Karpas-422 (cell line): Measurements from ENCODE around the gene CNTN4. TPM values are rescaled to one million over a fixed set of nuclear protein-coding genes. Genes with fewer than 3 reads are reported as not detected.
A peak's percentile ranks its signal among the peaks of the same experiment; 100 is the strongest.

Experiments
- DNase-seq: peaks from one replicate; pipeline ENCODE4 v3.0.0-alpha.2; 2015
- H2AFZ ChIP-seq: fragments of 200-600 bp; sonication (generic); 2 replicates; pipeline ENCODE4 v1.6.1; 2014; ENCODE audit warnings: antibody characterized with exemption, low read length, mixed read lengths
- H3K27ac ChIP-seq: fragments of 200-600 bp; sonication (generic); 2 replicates; pipeline ENCODE4 v1.5.1; 2014; ENCODE audit warnings: mild to moderate bottlenecking, low read length, moderate library complexity
- H3K27me3 ChIP-seq: fragments of 200-600 bp; sonication (generic); 2 replicates; pipeline ENCODE4 v1.6.1; 2014; ENCODE audit warnings: low read length, mixed read lengths
- H3K36me3 ChIP-seq: fragments of 200-600 bp; sonication (generic); 2 replicates; pipeline ENCODE4 v1.6.1; 2014; ENCODE audit warnings: low read length, mixed read lengths; ENCODE audit not compliant: insufficient read depth
- H3K4me1 ChIP-seq: fragments of 200-600 bp; sonication (generic); 2 replicates; pipeline ENCODE4 v1.6.1; 2014; ENCODE audit warnings: mild to moderate bottlenecking, low read length, mixed read lengths
- H3K4me2 ChIP-seq: fragments of 200-600 bp; sonication (generic); 2 replicates; pipeline ENCODE4 v1.6.1; 2014; ENCODE audit warnings: low read length, low read depth, mild to moderate bottlenecking; ENCODE audit not compliant: poor library complexity, severe bottlenecking
- H3K4me3 ChIP-seq: fragments of 200-600 bp; sonication (generic); 2 replicates; pipeline ENCODE4 v1.5.1; 2014; ENCODE audit warnings: mild to moderate bottlenecking, antibody characterized with exemption, low read length, mixed read lengths
- H3K79me2 ChIP-seq: fragments of 200-600 bp; sonication (generic); 2 replicates; pipeline ENCODE4 v1.6.1; 2014; ENCODE audit warnings: mild to moderate bottlenecking, low read length, mixed read lengths
- H3K9ac ChIP-seq: fragments of 200-600 bp; sonication (generic); 2 replicates; pipeline ENCODE4 v1.6.0; 2014; ENCODE audit warnings: low read length
- H3K9me2 ChIP-seq: fragments of 200-600 bp; sonication (generic), shearing (Covaris generic); replicated peaks from 2 replicates; pipeline ENCODE4 v1.6.0; 2014; ENCODE audit warnings: mild to moderate bottlenecking, low read length, moderate library complexity; ENCODE audit not compliant: insufficient read depth
- H3K9me3 ChIP-seq: fragments of 300-700, 200-600 bp; sonication (generic); 2 replicates; pipeline ENCODE4 v1.6.1; 2014; ENCODE audit warnings: low read length, mixed read lengths
- H4K20me1 ChIP-seq: fragments of 200-600 bp; sonication (generic); 2 replicates; pipeline ENCODE4 v1.6.1; 2014; ENCODE audit warnings: mild to moderate bottlenecking, antibody characterized with exemption, low read length, low read depth; ENCODE audit not compliant: insufficient read depth
- total RNA-seq: library from RNA; depleted of rRNA; stranded (reverse); fragments of >200 nt; shearing (Covaris generic); gene quantifications from 2 replicates; pipeline ENCODE4 v1.2.3, GENCODE V29; 2014; ENCODE audit warnings: low replicate concordance

CNTN4 gene
- total RNA-seq, 1 experiment from 2014 or later, result 0.19 TPM

GRCh38 chr3:2872884-2873283 lies 774.2 kb downstream of the CNTN4 start:
- no peak overlapping the region for H3K4me3 ChIP-seq
- H4K20me1 ChIP-seq, result no peaks in the 10 kb centered on the region
- H3K4me2 ChIP-seq, result no peak overlapping the region
- no peak for DNase-seq
- no peak overlapping the region for H3K27ac ChIP-seq
- H3K9me3 ChIP-seq, result no peaks in the 10 kb centered on the region
- H3K9me2 ChIP-seq, result no peaks in the 10 kb centered on the region
- H3K27me3 ChIP-seq, result no peaks in the 10 kb centered on the region
- no peaks in the 10 kb centered on the region for H3K36me3 ChIP-seq
- H3K4me1 ChIP-seq, result peaks cover 3% of the 10 kb centered on the region; the same call in 1 of the 2 replicates
- H3K9ac ChIP-seq, result no peak overlapping the region
- H3K79me2 ChIP-seq, result no peaks in the 10 kb centered on the region
- H2AFZ ChIP-seq, result no peak overlapping the region

- no peaks in the 10 kb centered on the region for H3K9me3 ChIP-seq
- no peak overlapping the region for H3K4me3 ChIP-seq
- peaks cover 3% of the 10 kb centered on the region; the same call in 1 of the 2 replicates for H3K4me1 ChIP-seq
- no peak overlapping the region for H3K4me2 ChIP-seq
- H3K27me3 ChIP-seq, result no peaks in the 10 kb centered on the region
- no peaks in the 10 kb centered on the region for H3K9me2 ChIP-seq
- no peaks in the 10 kb centered on the region for H4K20me1 ChIP-seq
- no peaks in the 10 kb centered on the region for H3K79me2 ChIP-seq
- no peak for DNase-seq
- no peaks in the 10 kb centered on the region for H3K36me3 ChIP-seq
- no peak overlapping the region for H3K9ac ChIP-seq
- H3K27ac ChIP-seq, result no peak overlapping the region
- H2AFZ ChIP-seq, result no peak overlapping the region
Observed at GRCh38 chr3:2873986-2874385, 775.3 kb downstream of the CNTN4 start.

- H3K4me1 ChIP-seq, result peaks cover 2% of the 10 kb centered on the region; the same call in 1 of the 2 replicates
- H3K9ac ChIP-seq, result no peak overlapping the region
- H3K36me3 ChIP-seq, result no peaks in the 10 kb centered on the region
- DNase-seq, result no peak
- H3K27ac ChIP-seq, result no peak overlapping the region
- H2AFZ ChIP-seq, result no peak overlapping the region
- no peak overlapping the region for H3K4me2 ChIP-seq
- H3K4me3 ChIP-seq, result no peak overlapping the region
- no peaks in the 10 kb centered on the region for H4K20me1 ChIP-seq
- H3K9me2 ChIP-seq, result no peaks in the 10 kb centered on the region
- no peaks in the 10 kb centered on the region for H3K9me3 ChIP-seq
- H3K79me2 ChIP-seq, result no peaks in the 10 kb centered on the region
- no peaks in the 10 kb centered on the region for H3K27me3 ChIP-seq
Observed at GRCh38 chr3:2875699-2876098, 777.0 kb downstream of the CNTN4 start.

GRCh38 chr3:2876362-2876761 lies 777.7 kb downstream of the CNTN4 start:
- Histone ChIP-seq H3K4me1 (no peaks in the 10 kb centered on the region), H3K27me3 (no peaks in the 10 kb centered on the region), H3K36me3 (no peaks in the 10 kb centered on the region), H3K27ac (no peak overlapping the region), H3K9me3 (no peaks in the 10 kb centered on the region), H3K4me3 (no peak overlapping the region), H3K79me2 (no peaks in the 10 kb centered on the region), H3K9me2 (no peaks in the 10 kb centered on the region), H3K9ac (no peak overlapping the region), H3K4me2 (no peak overlapping the region), H4K20me1 (no peaks in the 10 kb centered on the region), H2AFZ (no peak overlapping the region)
- peak; percentile 15 for DNase-seq

GRCh38 chr3:2879023-2879422 lies 780.4 kb downstream of the CNTN4 start:
- no peak overlapping the region for H3K27ac ChIP-seq
- H3K4me3 ChIP-seq, result no peak overlapping the region
- H2AFZ ChIP-seq, result no peak overlapping the region
- no peaks in the 10 kb centered on the region for H3K9me2 ChIP-seq
- H3K27me3 ChIP-seq, result no peaks in the 10 kb centered on the region
- no peaks in the 10 kb centered on the region for H3K9me3 ChIP-seq
- H3K4me1 ChIP-seq, result no peaks in the 10 kb centered on the region
- DNase-seq, result no peak
- H3K79me2 ChIP-seq, result no peaks in the 10 kb centered on the region
- no peak overlapping the region for H3K4me2 ChIP-seq
- H3K36me3 ChIP-seq, result no peaks in the 10 kb centered on the region
- H3K9ac ChIP-seq, result no peak overlapping the region
- H4K20me1 ChIP-seq, result no peaks in the 10 kb centered on the region

GRCh38 chr3:2879587-2879986 lies 780.9 kb downstream of the CNTN4 start:
- no peaks in the 10 kb centered on the region for H3K27me3 ChIP-seq
- no peaks in the 10 kb centered on the region for H3K9me2 ChIP-seq
- H3K79me2 ChIP-seq, result no peaks in the 10 kb centered on the region
- H3K9me3 ChIP-seq, result no peaks in the 10 kb centered on the region
- no peak overlapping the region for H3K9ac ChIP-seq
- DNase-seq, result no peak
- H4K20me1 ChIP-seq, result no peaks in the 10 kb centered on the region
- no peak overlapping the region for H3K27ac ChIP-seq
- no peak overlapping the region for H3K4me3 ChIP-seq
- H3K36me3 ChIP-seq, result no peaks in the 10 kb centered on the region
- no peak overlapping the region for H3K4me2 ChIP-seq
- no peaks in the 10 kb centered on the region for H3K4me1 ChIP-seq
- H2AFZ ChIP-seq, result no peak overlapping the region

- H3K36me3 ChIP-seq, result no peaks in the 10 kb centered on the region
- H3K4me3 ChIP-seq, result no peak overlapping the region
- no peak overlapping the region for H3K9ac ChIP-seq
- no peaks in the 10 kb centered on the region for H3K4me1 ChIP-seq
- no peak overlapping the region for H2AFZ ChIP-seq
- H3K79me2 ChIP-seq, result no peaks in the 10 kb centered on the region
- no peak overlapping the region for H3K4me2 ChIP-seq
- no peaks in the 10 kb centered on the region for H3K9me2 ChIP-seq
- no peak overlapping the region for H3K27ac ChIP-seq
- H3K9me3 ChIP-seq, result no peaks in the 10 kb centered on the region
- no peak for DNase-seq
- H4K20me1 ChIP-seq, result no peaks in the 10 kb centered on the region
- H3K27me3 ChIP-seq, result no peaks in the 10 kb centered on the region
Observed at GRCh38 chr3:2880218-2880756, 781.6 kb downstream of the CNTN4 start.

GRCh38 chr3:2883283-2883682 lies 784.6 kb downstream of the CNTN4 start:
- H3K79me2 ChIP-seq, result no peaks in the 10 kb centered on the region
- H3K4me3 ChIP-seq, result no peak overlapping the region
- H2AFZ ChIP-seq, result no peak overlapping the region
- H3K9me2 ChIP-seq, result no peaks in the 10 kb centered on the region
- H3K4me1 ChIP-seq, result peaks cover 3% of the 10 kb centered on the region; the same call in 1 of the 2 replicates
- H4K20me1 ChIP-seq, result no peaks in the 10 kb centered on the region
- H3K4me2 ChIP-seq, result no peak overlapping the region
- no peak for DNase-seq
- H3K9ac ChIP-seq, result no peak overlapping the region
- no peaks in the 10 kb centered on the region for H3K36me3 ChIP-seq
- no peak overlapping the region for H3K27ac ChIP-seq
- H3K27me3 ChIP-seq, result no peaks in the 10 kb centered on the region
- no peaks in the 10 kb centered on the region for H3K9me3 ChIP-seq

GRCh38 chr3:2888592-2888991 lies 789.9 kb downstream of the CNTN4 start:
- Histone ChIP-seq H3K79me2 (no peaks in the 10 kb centered on the region), H3K9me2 (no peaks in the 10 kb centered on the region), H3K9me3 (no peaks in the 10 kb centered on the region), H4K20me1 (no peaks in the 10 kb centered on the region), H2AFZ (no peak overlapping the region), H3K4me1 (peaks cover 3% of the 10 kb centered on the region; the same call in 1 of the 2 replicates), H3K27ac (no peak overlapping the region), H3K4me3 (no peak overlapping the region), H3K36me3 (no peaks in the 10 kb centered on the region), H3K9ac (no peak overlapping the region), H3K27me3 (no peaks in the 10 kb centered on the region), H3K4me2 (no peak overlapping the region)
- DNase-seq, result no peak
